Activated T-cell treated with anti-CD3 and anti-CD28 coated beads for 4 hours (primary cell): ENCODE measurements around the gene PPP1CA.

Experiments used
- DNase-seq: peaks from one replicate; pipeline ENCODE4 v3.0.0-alpha.2; 2020

The PPP1CA gene

DNA sequence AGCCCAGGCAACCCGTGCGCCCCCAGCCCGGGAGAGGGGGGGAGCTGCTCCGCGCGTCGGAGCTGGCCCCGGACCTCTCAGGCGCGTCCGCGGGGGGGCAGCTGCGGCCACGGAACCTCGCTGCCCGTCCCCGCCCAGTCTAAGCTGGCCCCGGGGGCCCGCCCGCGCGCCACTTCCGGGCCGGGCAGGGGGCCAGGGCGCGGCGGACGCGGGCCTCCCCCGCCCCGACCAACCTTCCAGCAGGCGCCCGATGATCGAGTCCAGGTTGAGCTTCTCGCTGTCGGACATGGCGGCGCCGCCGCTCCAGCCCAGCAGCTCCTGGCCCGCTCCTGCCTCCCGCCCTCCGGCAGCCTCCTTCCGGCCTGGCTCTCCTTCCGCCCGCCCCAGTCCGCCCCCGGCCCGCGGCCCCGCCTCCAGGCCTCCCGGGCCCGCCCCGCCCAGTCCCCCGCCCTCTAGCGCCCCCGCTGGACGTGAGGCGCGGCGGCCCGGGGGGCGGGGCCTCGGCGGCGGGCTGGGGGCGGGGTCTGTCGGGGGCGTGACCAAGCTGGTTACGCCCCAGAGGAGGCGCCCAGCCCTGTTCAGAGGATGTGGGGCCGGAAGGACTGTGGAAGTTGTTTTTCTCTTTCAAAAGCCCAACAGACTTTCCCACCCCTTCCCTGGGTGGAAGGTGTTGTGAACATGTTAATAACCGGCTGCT is at the start of gene PPP1CA:
Gene PPP1CA (minus strand): TSS at position 364 of the 697 bp plus-strand sequence. CDS start 76 bp downstream, at position 288.
- DNase-seq, result peak; percentile 92

GRCh38 chr11:67450796-67451657 is 49.4 kb upstream of the PPP1CA start:
- no peak for DNase-seq

GRCh38 chr11:67449116-67449844 is 47.6 kb upstream of the PPP1CA start:
- no peak for DNase-seq

DNA sequence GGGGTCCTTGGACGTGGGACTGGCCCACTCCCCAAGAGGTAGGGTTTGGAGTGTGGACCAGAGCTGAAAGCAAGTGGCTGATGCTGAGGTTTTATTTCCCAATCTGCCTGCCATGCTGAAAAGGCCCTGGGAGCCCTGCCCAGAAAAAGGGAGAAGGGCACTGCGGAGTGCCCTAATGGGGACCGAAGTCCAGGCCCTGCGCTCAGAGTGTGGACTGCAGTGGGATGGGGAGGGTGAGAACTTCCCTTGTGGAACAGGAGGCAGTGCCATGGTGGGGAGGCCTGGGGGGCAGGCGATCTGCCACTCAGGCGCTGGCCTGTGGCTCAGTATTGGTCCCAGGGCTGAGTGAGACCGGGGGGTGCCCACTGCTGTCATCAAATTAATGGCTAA is 46.6 kb upstream of the PPP1CA start:
- no peak for DNase-seq

- no peak for DNase-seq
Measured at GRCh38 chr11:67445515-67445914, 43.9 kb upstream of the PPP1CA start.

- DNase-seq, result no peak
Measured at GRCh38 chr11:67442504-67443404, 41.1 kb upstream of the PPP1CA start.

DNA sequence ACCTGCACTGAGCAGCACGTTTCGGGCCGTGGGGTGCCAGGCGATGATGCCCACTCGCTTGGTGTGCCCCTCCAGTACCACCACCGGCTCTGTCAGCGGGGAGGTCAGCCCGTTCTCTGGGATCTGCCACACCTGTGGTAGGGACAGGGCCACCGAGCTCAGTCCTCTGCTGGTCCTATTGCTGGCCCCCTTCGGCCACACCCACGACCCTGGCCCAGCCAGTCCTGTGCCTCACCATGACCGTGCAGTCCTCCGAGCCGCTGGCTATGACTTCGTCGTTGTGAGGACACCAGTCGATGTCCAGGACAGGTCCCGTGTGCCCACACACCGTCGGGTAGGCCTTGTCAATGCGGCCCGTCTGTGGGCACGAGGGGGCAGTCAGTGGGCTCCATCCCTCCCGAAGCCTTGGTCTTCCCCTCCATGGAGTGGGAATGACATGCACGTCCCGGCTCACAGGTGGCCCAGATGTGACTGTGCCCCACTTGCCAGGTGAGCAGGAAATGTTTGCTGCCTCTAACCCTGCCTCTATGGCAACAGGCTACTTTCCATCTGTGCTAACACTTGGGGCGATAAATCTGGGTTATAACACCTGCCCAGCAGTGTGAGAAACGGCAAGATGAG is 40.2 kb upstream of the PPP1CA start:
- no peak for DNase-seq

GRCh38 chr11:67441098-67441563 is 39.5 kb upstream of the PPP1CA start:
- DNase-seq, result no peak

GRCh38 chr11:67440229-67441097 is 38.8 kb upstream of the PPP1CA start:
- DNase-seq, result no peak

GRCh38 chr11:67439321-67440228 is 37.9 kb upstream of the PPP1CA start:
- DNase-seq, result no peak

- DNase-seq, result peak; percentile 65
Measured at GRCh38 chr11:67438158-67438902, 36.7 kb upstream of the PPP1CA start.

GRCh38 chr11:67437809-67438157 is 36.1 kb upstream of the PPP1CA start:
- DNase-seq, result no peak

DNA sequence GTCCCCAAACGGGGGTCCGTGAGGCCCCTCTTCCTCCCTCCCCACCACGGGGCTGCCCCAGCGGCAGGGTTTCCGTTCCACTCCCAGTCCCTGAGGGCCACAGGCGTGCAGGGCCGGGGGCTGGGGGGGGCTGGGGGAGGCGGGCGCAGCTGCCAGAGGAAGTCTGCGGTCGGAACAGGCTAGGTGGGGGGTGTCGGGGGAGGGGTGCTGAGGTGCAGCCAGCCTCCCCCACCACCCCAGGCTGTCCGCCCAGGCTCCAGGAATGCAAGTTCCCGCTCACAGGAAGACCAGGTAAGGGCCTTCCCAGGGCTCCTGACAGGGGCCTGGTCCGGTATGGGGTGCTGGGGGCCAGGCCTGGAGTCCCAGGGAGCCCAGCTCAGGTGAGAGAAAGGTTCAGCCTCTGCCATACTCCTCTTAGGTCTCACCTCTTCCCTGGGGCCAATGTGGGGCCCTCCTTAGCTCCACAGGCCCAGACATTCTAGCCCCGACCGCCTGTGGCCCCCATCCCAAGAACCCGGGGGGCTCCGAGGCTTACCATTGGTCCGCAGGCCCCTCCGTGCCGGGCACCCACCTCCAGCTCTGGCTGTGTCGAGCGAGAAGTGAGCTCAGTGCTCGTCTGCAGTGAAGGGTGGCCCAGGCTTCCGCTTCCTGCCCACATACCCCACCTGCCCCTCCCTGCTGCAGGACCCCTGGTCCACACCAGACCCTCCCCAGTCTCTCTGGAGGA is 35.6 kb upstream of the PPP1CA start, which contains the start of gene PTPRCAP:
Gene PTPRCAP (minus strand): TSS at position 601 of the 727 bp plus-strand sequence. CDS start 63 bp downstream, at position 538.
- peak; percentile 66 for DNase-seq

- DNase-seq, result peak; percentile 54
Measured at GRCh38 chr11:67436459-67437081, 34.9 kb upstream of the PPP1CA start.

DNA sequence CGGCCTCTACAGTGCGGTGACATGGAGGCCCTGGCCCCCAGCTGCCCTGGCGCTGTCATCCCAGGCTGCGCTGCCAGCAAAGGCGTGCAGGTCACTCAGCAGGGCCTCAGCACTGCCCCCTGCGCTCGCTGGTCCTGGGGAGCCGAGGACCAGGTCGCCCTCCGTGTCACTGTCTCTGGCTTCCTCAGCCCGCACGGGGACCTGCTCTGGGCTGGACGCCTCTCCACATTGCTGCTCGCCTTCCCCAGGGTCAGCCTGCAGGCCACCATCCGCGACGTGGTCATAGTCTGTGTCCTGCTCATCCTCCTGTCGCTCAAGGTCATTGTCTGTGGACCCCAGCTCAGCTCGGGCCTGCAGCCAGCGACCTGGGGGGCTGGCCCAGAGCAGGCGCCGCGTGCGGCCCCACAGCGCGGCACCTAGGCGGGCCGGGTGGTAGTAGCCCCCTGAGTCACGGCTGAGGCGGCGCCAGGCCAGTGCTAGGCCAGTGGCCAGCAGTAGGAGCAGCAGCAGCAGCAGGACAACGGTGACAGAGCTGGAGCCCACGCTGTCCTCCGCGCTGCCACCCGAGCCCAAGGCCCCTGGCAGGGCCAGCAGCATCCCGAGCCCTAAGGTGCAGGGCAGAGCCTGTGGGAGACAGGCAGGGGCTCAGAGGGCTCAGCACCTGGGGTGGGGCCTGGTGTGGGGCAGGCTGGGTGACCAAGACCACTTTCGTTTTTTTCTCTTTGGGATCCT is 34.2 kb upstream of the PPP1CA start:
- DNase-seq, result no peak

GRCh38 chr11:67435031-67435726 is 33.5 kb upstream of the PPP1CA start:
- no peak for DNase-seq
